ENCODE measurements around the gene MAGEA8. TPM values are rescaled to one million over a fixed set of nuclear protein-coding genes. Genes with fewer than 3 reads are reported as not detected.
"Not testable (repeated sequence)": the region's sequence is repeated elsewhere in the genome, so short reads cannot be mapped to it uniquely, and the experiment has no call there.

MAGEA8 gene, protein sequence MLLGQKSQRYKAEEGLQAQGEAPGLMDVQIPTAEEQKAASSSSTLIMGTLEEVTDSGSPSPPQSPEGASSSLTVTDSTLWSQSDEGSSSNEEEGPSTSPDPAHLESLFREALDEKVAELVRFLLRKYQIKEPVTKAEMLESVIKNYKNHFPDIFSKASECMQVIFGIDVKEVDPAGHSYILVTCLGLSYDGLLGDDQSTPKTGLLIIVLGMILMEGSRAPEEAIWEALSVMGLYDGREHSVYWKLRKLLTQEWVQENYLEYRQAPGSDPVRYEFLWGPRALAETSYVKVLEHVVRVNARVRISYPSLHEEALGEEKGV
- not detected for total RNA-seq

DNA sequence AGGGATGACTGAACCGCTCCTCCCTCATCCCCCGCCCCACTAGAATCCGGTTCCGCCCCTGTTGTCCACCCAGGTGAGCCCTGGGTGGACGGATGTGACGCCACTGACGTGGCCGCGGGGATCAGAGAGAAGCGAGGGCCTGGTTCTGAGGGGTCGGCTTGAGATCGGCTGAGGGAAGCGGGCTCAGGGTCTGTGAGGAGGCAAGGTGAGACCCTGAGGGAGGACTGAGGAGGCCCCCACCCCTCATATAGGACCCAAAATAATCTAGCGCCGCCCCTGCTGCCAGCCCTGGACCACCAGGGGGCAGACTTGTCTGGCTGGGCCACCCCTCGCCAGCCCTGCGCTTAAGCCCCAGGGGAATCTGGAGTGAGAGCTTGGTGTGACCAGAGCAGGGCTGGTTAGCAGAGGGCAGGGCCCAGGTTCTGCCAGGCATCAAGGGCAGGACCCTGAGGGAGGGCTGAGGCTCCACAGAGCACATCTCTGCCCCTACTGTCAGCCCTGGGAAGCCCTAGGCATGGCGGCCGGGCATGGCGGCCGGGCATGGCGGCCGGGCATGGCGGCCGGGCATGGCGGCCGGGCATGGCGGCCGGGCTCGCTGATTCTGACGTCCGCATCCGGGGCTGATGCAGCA, at the start of gene MAGEA8:
Gene MAGEA8 (plus strand): TSS at position 103 of the 631 bp plus-strand sequence. CDS start 3,090 bp downstream, outside the sequence.
- H3K4me1 Mint-ChIP-seq (ENCODE audit: low read depth) = no peaks in the 10 kb centered on the region
- H3K4me3 Mint-ChIP-seq = no peak within 1 kb of the TSS
- no peaks in the 10 kb centered on the region for H3K36me3 Mint-ChIP-seq (ENCODE audit: insufficient read depth in 2 of 2)
- peaks cover 10% of the 10 kb centered on the region for H3K27me3 Mint-ChIP-seq (ENCODE audit: low read depth)
- DNase-seq (peak; percentile 19 to 20), ATAC-seq (replicated peaks in 1 of 2) (peak in 1 of 2 donors; percentile 24)
- no peaks in the 10 kb centered on the region for H3K9me3 Mint-ChIP-seq
- H3K27ac Mint-ChIP-seq = no peak within 1 kb of the TSS

DNA sequence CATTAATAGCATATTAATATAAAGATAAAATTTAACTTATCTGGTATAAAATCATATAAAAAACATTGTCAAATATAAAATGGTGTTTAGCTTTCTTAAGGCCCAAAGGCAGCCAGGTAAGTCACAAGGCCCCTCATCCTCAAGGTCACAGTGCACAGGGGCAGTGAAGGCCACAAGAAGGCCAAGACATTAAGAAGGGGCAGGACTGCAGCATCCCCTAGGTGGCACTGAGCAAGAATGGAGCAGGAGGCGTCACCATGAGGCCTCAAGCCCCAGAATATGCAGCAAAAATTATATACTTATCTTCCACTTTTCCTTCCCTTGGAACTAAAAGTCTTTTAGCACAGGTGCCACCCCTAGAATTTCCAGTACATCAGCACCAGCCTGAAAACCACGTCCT, 49.5 kb upstream of the MAGEA8 start:
- ATAC-seq (replicated peaks in 1 of 2) = no peak

DNA sequence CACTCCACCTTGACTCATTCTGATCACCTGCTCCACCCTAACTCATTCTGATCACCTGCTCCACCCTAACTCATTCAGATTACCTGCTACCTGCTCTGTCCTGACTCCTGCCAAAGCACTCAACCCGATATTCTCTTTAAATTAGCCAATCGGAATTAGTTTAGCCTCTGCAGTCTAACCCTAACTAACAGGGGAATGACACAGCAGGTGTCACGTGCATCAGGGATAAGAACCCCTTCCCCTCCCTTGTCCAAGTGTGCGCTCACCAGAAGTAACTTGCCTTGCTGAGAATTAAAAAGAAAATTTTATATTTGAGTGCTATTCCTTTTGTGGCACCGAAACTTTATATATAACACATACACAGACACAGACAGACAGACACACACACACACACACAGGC, 44.3 kb upstream of the MAGEA8 start:
- H3K4me1 Mint-ChIP-seq (ENCODE audit: low read depth) = peaks cover 12% of the 10 kb centered on the region
- not testable (repeated sequence) for H3K27ac Mint-ChIP-seq

More for the DNA sequence above, 49.5 kb upstream of the MAGEA8 start:
- no peak overlapping the region for H3K4me3 Mint-ChIP-seq
- H3K4me1 Mint-ChIP-seq (ENCODE audit: low read depth) = peaks cover 25% of the 10 kb centered on the region
- no peaks in the 10 kb centered on the region for H3K36me3 Mint-ChIP-seq (ENCODE audit: insufficient read depth in 2 of 2)
- H3K9me3 Mint-ChIP-seq = no peaks in the 10 kb centered on the region
- peaks cover 57% of the 10 kb centered on the region for H3K27me3 Mint-ChIP-seq (ENCODE audit: low read depth)
- H3K27ac Mint-ChIP-seq = no peak overlapping the region
- DNase-seq = no peak

DNA sequence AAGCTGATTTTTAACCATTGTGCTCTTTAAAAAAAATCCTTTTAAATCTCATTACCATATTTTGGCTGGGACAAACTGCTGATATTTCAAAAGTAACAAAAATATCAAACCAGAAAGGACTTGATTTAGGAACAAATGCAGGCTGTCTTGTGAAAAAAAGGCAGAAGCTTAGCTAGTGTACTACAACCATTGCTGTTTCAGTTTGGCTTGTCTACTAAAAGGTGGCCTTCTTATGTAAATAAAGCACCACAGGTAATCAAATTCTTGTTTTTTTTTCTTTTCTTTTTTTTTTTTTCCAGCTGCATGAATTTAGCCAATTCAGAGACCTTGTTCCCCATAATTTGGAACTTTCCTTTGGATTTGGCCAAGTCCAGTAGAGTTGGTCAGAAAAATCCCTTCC, 43.8 kb upstream of the MAGEA8 start:
- DNase-seq (no peak), ATAC-seq (replicated peaks in 1 of 2) (no peak)
- no peak overlapping the region for H3K4me3 Mint-ChIP-seq
- H3K27ac Mint-ChIP-seq = no peak overlapping the region
- H3K27me3 Mint-ChIP-seq (ENCODE audit: low read depth) = peaks cover 51% of the 10 kb centered on the region
- H3K36me3 Mint-ChIP-seq (ENCODE audit: insufficient read depth in 2 of 2) = no peaks in the 10 kb centered on the region
- H3K4me1 Mint-ChIP-seq (ENCODE audit: low read depth) = peaks cover 12% of the 10 kb centered on the region
- H3K9me3 Mint-ChIP-seq = no peaks in the 10 kb centered on the region

More for the DNA sequence above, 44.3 kb upstream of the MAGEA8 start:
- not testable (repeated sequence) for ATAC-seq (replicated peaks in 1 of 2); DNase-seq; H3K36me3 Mint-ChIP-seq (ENCODE audit: insufficient read depth in 2 of 2); H3K9me3 Mint-ChIP-seq; H3K4me3 Mint-ChIP-seq
- H3K27me3 Mint-ChIP-seq (ENCODE audit: low read depth) = peaks cover 56% of the 10 kb centered on the region

DNA sequence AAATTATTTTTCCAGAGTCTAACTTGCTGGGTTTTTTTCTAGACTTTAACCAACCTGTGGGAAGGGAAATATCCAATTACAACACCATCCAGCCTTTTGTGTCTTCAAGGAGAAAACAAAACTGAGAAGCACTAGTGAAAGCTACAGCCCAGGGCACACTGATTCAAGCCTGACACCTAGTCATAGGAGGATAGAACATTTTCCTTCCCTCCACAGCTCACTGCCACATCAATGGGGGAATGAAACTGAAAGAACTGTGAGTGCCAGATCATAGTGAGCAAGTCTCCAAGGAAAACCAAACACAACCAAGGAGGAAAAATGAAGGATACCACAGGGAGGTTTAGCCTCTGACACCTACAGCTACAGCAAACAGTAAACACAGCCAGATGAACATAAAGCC, 43.3 kb upstream of the MAGEA8 start:
- ATAC-seq (replicated peaks in 1 of 2) = peak; percentile 86 to 87
- Mint-ChIP-seq H3K27me3 (ENCODE audit: low read depth) (peaks cover 49% of the 10 kb centered on the region), H3K4me1 (ENCODE audit: low read depth) (peaks cover 12% of the 10 kb centered on the region), H3K27ac (no peak overlapping the region), H3K9me3 (no peaks in the 10 kb centered on the region), H3K4me3 (no peak overlapping the region), H3K36me3 (ENCODE audit: insufficient read depth in 2 of 2) (no peaks in the 10 kb centered on the region)
- DNase-seq = peak in 1 of 2 donors; percentile 27

DNA sequence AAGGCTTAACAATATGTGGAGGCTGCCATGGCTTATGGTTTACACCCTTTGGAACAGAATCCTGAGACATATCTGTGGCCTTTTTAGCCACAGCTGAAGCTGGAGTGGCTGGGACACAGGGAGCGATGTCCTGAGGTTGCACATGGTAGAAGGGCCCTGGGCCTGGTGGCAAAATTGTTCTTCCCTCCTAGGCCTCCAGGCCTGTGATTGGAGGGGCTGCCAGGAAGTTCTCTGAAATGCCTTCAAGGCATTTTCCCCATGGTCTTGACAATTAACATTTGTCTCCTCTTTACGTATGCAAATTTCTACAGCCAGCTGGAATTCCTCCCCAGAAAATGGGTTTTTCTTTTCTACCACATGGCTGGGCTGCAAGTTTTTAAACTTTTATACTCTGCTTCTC, 39.1 kb upstream of the MAGEA8 start:
- DNase-seq (no peak), ATAC-seq (replicated peaks in 1 of 2) (no peak)
- peaks cover 62% of the 10 kb centered on the region for H3K27me3 Mint-ChIP-seq (ENCODE audit: low read depth)
- H3K4me1 Mint-ChIP-seq (ENCODE audit: low read depth) = peaks cover 12% of the 10 kb centered on the region
- H3K36me3 Mint-ChIP-seq (ENCODE audit: insufficient read depth in 2 of 2) = peaks cover 0 to 1% of the 10 kb centered on the region in 2 donors
- H3K27ac Mint-ChIP-seq = no peak overlapping the region
- H3K4me3 Mint-ChIP-seq = no peak overlapping the region
- H3K9me3 Mint-ChIP-seq = no peaks in the 10 kb centered on the region

DNA sequence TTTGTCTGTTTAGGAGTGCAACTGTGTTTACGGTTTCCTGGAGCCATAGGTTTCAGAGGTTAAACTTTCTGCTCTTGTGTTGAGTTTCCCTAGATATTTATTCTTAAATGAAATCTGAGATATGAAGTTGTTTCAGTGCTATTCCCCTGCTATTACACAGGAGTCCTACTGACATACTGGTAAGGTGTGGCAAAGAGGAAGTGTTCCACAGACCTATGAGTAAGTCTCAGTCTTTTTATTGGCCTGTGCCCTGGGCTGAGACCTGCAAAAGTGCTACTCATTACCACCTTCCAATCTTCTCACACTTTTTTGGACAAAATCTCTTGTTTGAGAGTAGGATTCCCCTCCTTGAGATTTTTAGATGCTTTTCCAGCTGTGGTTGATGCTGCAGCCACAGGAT, 35.6 kb upstream of the MAGEA8 start:
- no peak for ATAC-seq (replicated peaks in 1 of 2)
- DNase-seq = no peak
- H3K9me3 Mint-ChIP-seq = no peaks in the 10 kb centered on the region
- no peak overlapping the region for H3K27ac Mint-ChIP-seq
- peaks cover 58% of the 10 kb centered on the region for H3K27me3 Mint-ChIP-seq (ENCODE audit: low read depth)
- H3K4me3 Mint-ChIP-seq = no peak overlapping the region
- peaks cover 0 to 1% of the 10 kb centered on the region in 2 donors for H3K36me3 Mint-ChIP-seq (ENCODE audit: insufficient read depth in 2 of 2)
- H3K4me1 Mint-ChIP-seq (ENCODE audit: low read depth) = no peaks in the 10 kb centered on the region

DNA sequence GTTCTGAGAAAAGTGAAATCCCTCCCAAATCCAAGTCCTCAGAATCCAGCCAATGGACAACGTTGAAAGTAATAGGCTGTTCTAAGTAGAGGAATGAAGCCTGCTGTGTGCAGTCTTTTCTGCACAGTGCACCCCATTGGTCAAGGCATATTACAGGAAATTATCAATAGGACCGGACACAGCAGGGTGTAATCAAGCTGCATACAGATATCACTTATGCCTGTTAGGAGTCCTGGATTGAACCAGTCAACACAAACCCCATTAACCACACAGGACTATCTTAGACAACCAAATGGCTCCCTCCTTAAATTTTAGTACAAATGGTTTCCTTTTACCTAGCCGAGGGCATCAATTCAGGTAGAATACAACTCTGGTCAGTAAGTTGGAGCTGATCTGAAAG, 34.2 kb upstream of the MAGEA8 start:
- no peaks in the 10 kb centered on the region for H3K4me1 Mint-ChIP-seq (ENCODE audit: low read depth)
- peaks cover 0 to 1% of the 10 kb centered on the region in 2 donors for H3K36me3 Mint-ChIP-seq (ENCODE audit: insufficient read depth in 2 of 2)
- H3K4me3 Mint-ChIP-seq = no peak overlapping the region
- no peaks in the 10 kb centered on the region for H3K9me3 Mint-ChIP-seq
- H3K27ac Mint-ChIP-seq = no peak overlapping the region
- ATAC-seq (replicated peaks in 1 of 2) (no peak), DNase-seq (no peak)
- peaks cover 49% of the 10 kb centered on the region for H3K27me3 Mint-ChIP-seq (ENCODE audit: low read depth)

DNA sequence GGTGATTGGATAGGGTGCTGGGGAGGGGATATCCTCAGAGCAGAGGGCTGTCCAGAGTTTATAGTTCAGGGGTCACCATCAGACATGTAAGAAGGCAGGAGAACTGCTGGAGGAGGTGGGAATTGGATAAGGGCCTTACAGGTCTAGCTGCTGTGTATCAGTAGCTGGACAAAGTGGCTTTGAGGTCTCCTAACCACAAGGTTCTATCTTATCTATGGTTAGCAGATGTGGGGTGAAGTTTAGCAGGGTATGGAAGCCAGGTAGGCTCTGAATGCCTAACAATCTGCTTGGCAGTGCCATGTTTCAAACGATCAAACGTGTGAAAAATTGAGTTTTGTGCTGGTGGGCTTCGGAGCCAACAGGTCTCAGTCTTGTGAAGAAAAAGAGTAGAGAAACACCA, 32.1 kb upstream of the MAGEA8 start:
- H3K27ac Mint-ChIP-seq = no peak overlapping the region
- ATAC-seq (replicated peaks in 1 of 2) (no peak), DNase-seq (no peak)
- peaks cover 56% of the 10 kb centered on the region for H3K27me3 Mint-ChIP-seq (ENCODE audit: low read depth)
- no peaks in the 10 kb centered on the region for H3K4me1 Mint-ChIP-seq (ENCODE audit: low read depth)
- H3K36me3 Mint-ChIP-seq (ENCODE audit: insufficient read depth in 2 of 2) = no peaks in the 10 kb centered on the region
- no peaks in the 10 kb centered on the region for H3K9me3 Mint-ChIP-seq
- H3K4me3 Mint-ChIP-seq = no peak overlapping the region

DNA sequence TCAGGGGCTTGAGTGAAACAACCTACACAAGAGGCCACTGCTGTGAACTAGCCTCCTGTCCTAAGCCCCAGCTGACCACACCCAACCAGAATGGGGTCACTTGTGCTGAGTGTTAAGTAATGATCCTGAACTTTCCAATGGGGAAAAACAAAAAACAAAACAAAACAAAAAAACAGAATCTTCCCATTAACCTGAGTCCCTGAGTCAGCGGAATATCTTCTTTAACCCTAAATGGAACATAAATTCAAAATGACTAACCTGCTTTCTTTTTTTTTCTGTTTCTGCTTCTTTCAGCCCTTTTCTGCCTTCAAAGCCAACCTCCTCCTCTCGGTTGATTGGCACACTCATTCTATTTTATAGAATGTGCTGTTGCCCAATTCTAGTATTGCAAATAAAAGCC, 31.2 kb upstream of the MAGEA8 start:
- peaks cover 52% of the 10 kb centered on the region for H3K27me3 Mint-ChIP-seq (ENCODE audit: low read depth)
- ATAC-seq (replicated peaks in 1 of 2) (no peak), DNase-seq (no peak)
- H3K4me1 Mint-ChIP-seq (ENCODE audit: low read depth) = no peaks in the 10 kb centered on the region
- H3K4me3 Mint-ChIP-seq = no peak overlapping the region
- no peaks in the 10 kb centered on the region for H3K36me3 Mint-ChIP-seq (ENCODE audit: insufficient read depth in 2 of 2)
- H3K27ac Mint-ChIP-seq = no peak overlapping the region
- H3K9me3 Mint-ChIP-seq = no peaks in the 10 kb centered on the region

DNA sequence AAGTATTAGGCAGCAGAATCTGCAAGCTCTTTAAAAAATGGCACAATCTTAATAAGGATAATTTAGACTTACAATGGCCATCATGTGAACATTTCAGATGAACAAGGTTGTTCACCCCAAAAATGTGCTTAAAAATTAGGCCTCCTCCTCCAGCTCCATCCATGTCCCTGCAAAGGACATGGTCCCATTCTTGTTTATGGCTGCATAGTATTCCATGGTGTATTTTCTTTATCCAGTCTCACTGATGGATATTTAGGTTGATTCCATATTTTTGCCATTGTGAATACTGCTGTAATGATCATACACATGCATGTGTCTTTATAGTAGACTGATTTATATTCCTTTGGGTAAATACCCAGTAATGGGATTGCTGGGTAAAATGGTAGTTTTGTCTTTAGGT, 29.1 kb upstream of the MAGEA8 start:
- no peak for DNase-seq
- Mint-ChIP-seq H3K27ac (no peak overlapping the region), H3K36me3 (ENCODE audit: insufficient read depth in 2 of 2) (no peaks in the 10 kb centered on the region), H3K9me3 (no peaks in the 10 kb centered on the region), H3K4me3 (no peak overlapping the region), H3K4me1 (ENCODE audit: low read depth) (no peaks in the 10 kb centered on the region), H3K27me3 (ENCODE audit: low read depth) (peaks cover 42% of the 10 kb centered on the region)
- ATAC-seq (replicated peaks in 1 of 2) = no peak

DNA sequence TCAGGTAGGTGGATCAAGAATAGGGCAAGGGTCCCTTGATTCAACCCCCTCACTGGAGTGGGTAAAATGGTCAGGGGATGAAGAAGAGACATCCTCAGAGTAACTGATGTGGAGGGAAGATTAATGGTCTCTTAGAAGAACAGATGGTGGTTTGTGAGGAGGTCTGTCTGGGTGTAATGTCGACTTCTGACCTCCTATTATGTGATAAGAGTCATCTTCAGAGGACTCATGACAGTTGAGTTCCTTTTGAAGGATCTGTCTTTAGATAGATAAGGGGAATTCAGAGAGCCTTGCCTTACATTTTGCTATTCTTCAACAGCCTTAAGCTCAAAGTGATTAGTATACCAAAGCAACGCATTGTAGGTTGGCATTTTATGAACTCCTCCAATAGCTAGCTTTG, 27.1 kb upstream of the MAGEA8 start:
- ATAC-seq (replicated peaks in 1 of 2) = no peak
- no peaks in the 10 kb centered on the region for H3K9me3 Mint-ChIP-seq
- no peak overlapping the region for H3K27ac Mint-ChIP-seq

DNA sequence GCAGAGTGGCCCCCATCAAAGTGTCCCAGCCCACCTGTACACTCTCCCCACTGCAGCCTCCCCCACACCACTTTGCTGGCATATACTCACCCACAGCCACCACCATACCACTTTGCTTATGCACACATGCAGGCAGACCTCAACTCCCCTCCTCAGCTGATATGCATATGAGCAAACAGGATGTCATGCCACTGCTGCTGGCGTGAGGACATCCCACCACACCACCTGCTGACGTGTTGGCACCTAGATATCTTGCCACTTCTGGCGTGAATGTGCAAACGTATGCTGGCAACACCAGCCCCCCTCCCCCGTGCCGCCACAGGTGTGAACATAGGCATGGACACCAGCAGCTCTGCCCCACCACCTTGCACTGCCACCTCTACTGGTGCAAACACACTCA, 22.4 kb upstream of the MAGEA8 start:
- Mint-ChIP-seq H3K4me1 (ENCODE audit: low read depth) (no peaks in the 10 kb centered on the region), H3K27ac (no peak overlapping the region), H3K36me3 (ENCODE audit: insufficient read depth in 2 of 2) (peaks cover 7 to 8% of the 10 kb centered on the region in 2 donors), H3K9me3 (peaks cover 3 to 4% of the 10 kb centered on the region in 2 donors), H3K27me3 (ENCODE audit: low read depth) (peaks cover 54% of the 10 kb centered on the region), H3K4me3 (no peak overlapping the region)
- ATAC-seq (replicated peaks in 1 of 2) (peak in 1 of 2 donors; percentile 49), DNase-seq (no peak)

More for the DNA sequence above, 27.1 kb upstream of the MAGEA8 start:
- Mint-ChIP-seq H3K27me3 (ENCODE audit: low read depth) (peaks cover 46% of the 10 kb centered on the region), H3K36me3 (ENCODE audit: insufficient read depth in 2 of 2) (no peaks in the 10 kb centered on the region), H3K4me1 (ENCODE audit: low read depth) (no peaks in the 10 kb centered on the region), H3K4me3 (no peak overlapping the region)
- no peak for DNase-seq

Measured in activated T-cell treated with anti-CD3 and anti-CD28 coated beads, Interleukin-2, amount 50 U/mL, for 72 hours (primary cell).